GM23338 (cell line): Measurements from ENCODE around the gene FAM114A2. TPM values are rescaled to one million over a fixed set of nuclear protein-coding genes. Genes with fewer than 3 reads are reported as not detected.

Source experiments
- ATAC-seq: fragments of 200-7000 bp; cut with Tn5 transposase; 3 replicates; pipeline ENCODE4 v1.9.1; 2020
- DNase-seq: peaks from one replicate; pipeline ENCODE4 v3.0.0-alpha.2; 2015; ENCODE audit warnings: low spot score
- H2AFZ ChIP-seq: fragments of 200-600 bp; sonication (generic); 2 replicates; pipeline ENCODE4 v1.8.0; 2016; ENCODE audit warnings: antibody characterized with exemption, mild to moderate bottlenecking, moderate library complexity
- H3F3A ChIP-seq: fragments of 200-600 bp; sonication (generic); replicated peaks from 2 replicates; pipeline ENCODE4 v1.8.0; 2017; ENCODE audit warnings: antibody characterized with exemption, mixed run types, low read depth
- H3K27ac ChIP-seq: fragments of 200-600 bp; sonication (generic); 2 replicates; pipeline ENCODE4 v1.6.1; 2016; ENCODE audit warnings: low read depth
- H3K27me3 ChIP-seq: fragments of 200-600 bp; sonication (generic); 2 replicates; pipeline ENCODE4 v1.8.0; 2016; ENCODE audit warnings: mild to moderate bottlenecking, mixed run types, moderate library complexity; ENCODE audit not compliant: insufficient read depth
- H3K36me3 ChIP-seq: fragments of 200-600 bp; sonication (generic); 2 replicates; pipeline ENCODE4 v1.8.0; 2016; ENCODE audit warnings: mild to moderate bottlenecking; ENCODE audit not compliant: insufficient read depth
- H3K4me1 ChIP-seq: fragments of 200-600 bp; sonication (generic); 2 replicates; pipeline ENCODE4 v1.8.0; 2016; ENCODE audit warnings: mild to moderate bottlenecking, moderate library complexity; ENCODE audit not compliant: insufficient read depth
- H3K4me2 ChIP-seq: fragments of 200-600 bp; sonication (generic); 2 replicates; pipeline ENCODE4 v1.7.1; 2017; ENCODE audit warnings: mixed run types
- H3K4me3 ChIP-seq: fragments of 200-600 bp; sonication (generic); 2 replicates; pipeline ENCODE4 v1.6.1; 2016; ENCODE audit warnings: mixed run types
- H3K79me2 ChIP-seq: fragments of 200-600 bp; sonication (generic); replicated peaks from 2 replicates; pipeline ENCODE4 v1.8.0; 2017; ENCODE audit warnings: mild to moderate bottlenecking; ENCODE audit not compliant: insufficient read depth
- H3K9me2 ChIP-seq: fragments of 200-600 bp; sonication (generic); 2 replicates; pipeline ENCODE4 v1.8.0; 2017; ENCODE audit not compliant: insufficient read depth
- H4K20me1 ChIP-seq: fragments of 200-600 bp; sonication (generic); replicated peaks from 2 replicates; pipeline ENCODE4 v1.8.0; 2017; ENCODE audit warnings: mild to moderate bottlenecking; ENCODE audit not compliant: insufficient read depth
- H3K27ac Mint-ChIP-seq: 2 replicates; pipeline ENCODE4 v1.8.0; 2020; ENCODE audit warnings: inconsistent platforms, mild to moderate bottlenecking, moderate library complexity, mixed read lengths
- H3K27me3 Mint-ChIP-seq: 3 replicates; pipeline ENCODE4 v1.8.0; 2022; ENCODE audit warnings: low read depth, mild to moderate bottlenecking, moderate library complexity, mixed read lengths, inconsistent platforms; ENCODE audit not compliant: insufficient read depth, poor library complexity
- H3K36me3 Mint-ChIP-seq: 3 replicates; pipeline ENCODE4 v1.8.0; 2021; ENCODE audit warnings: low read depth, mild to moderate bottlenecking, inconsistent platforms, moderate library complexity, mixed read lengths
- H3K4me1 Mint-ChIP-seq: 3 replicates; pipeline ENCODE4 v1.8.0; 2020; ENCODE audit warnings: mild to moderate bottlenecking, inconsistent platforms, mixed read lengths
- H3K4me3 Mint-ChIP-seq: 3 replicates; pipeline ENCODE4 v1.8.0; 2021; ENCODE audit warnings: moderate library complexity, mild to moderate bottlenecking, inconsistent platforms, mixed read lengths
- H3K9me3 Mint-ChIP-seq: 3 replicates; pipeline ENCODE4 v1.8.0; 2020; ENCODE audit warnings: moderate library complexity, mild to moderate bottlenecking, inconsistent platforms, mixed read lengths
- CTCF ChIP-seq, 2 experiments: fragments of 200-600 bp in 1 of 2; sonication (generic) in 1 of 2; conservative IDR thresholded peaks; 2 replicates each; pipeline versions ENCODE4 v1.5.1 to v1.6.1; 2016 to 2017; ENCODE audit warnings: antibody characterized with exemption in 2 of 2, low read depth in 2 of 2, mild to moderate bottlenecking in 2 of 2, moderate library complexity in 1 of 2
- EZH2phosphoT487 ChIP-seq: fragments of 200-600 bp; sonication (generic); IDR thresholded peaks from one replicate; pipeline ENCODE4 v1.8.1; 2018; ENCODE audit warnings: antibody characterized with exemption; ENCODE audit not compliant: unreplicated experiment
- STAT1 ChIP-seq: IDR thresholded peaks from one replicate; pipeline ENCODE4 v1.6.1; 2016; ENCODE audit warnings: antibody characterized with exemption; ENCODE audit not compliant: unreplicated experiment
- ZNF114 ChIP-seq: fragments of 250-450 bp; sonication (Bioruptor Pico); IDR thresholded peaks from 2 replicates; pipeline ENCODE4 v1.5.0; 2020; ENCODE audit warnings: mild to moderate bottlenecking, moderate library complexity
- ZNF331 ChIP-seq: fragments of 250-450 bp; sonication (Bioruptor Pico); IDR thresholded peaks from 2 replicates; pipeline ENCODE4 v1.5.0; 2020; ENCODE audit warnings: low read depth, mild to moderate bottlenecking, moderate library complexity
- ZNF462 ChIP-seq: fragments of 250-450 bp; sonication (Bioruptor Pico); IDR thresholded peaks from 2 replicates; pipeline ENCODE4 v1.5.0; 2020; ENCODE audit warnings: mild to moderate bottlenecking, moderate library complexity
- polyA plus RNA-seq: library from polyadenylated mRNA; unstranded; fragments of >200 nt; fragmentation: Nextera tagmentation; extraction: Ambion mirVana; gene quantifications from 2 replicates; pipeline ENCODE4 v1.2.1, GENCODE V29; 2016
- total RNA-seq: library from RNA; depleted of rRNA; stranded (reverse); fragments of >200 nt; shearing (Covaris generic); gene quantifications from 2 replicates; pipeline ENCODE4 v1.2.3, GENCODE V29; 2014
- TF ChIP-seq, protein P1 (sequence below): IDR thresholded peaks from one replicate; pipeline ENCODE4 v1.6.1; 2018; ENCODE audit warnings: antibody characterized with exemption; ENCODE audit not compliant: unreplicated experiment
- TF ChIP-seq, protein P2 (sequence below): IDR thresholded peaks from 2 replicates; pipeline ENCODE4 v1.6.1; 2016; ENCODE audit warnings: antibody characterized with exemption

Gene FAM114A2
- total and polyA plus RNA-seq, 2 experiments from 2014 or later, result 4.9 to 5.8 TPM

- TF ChIP-seq, protein P1, sequence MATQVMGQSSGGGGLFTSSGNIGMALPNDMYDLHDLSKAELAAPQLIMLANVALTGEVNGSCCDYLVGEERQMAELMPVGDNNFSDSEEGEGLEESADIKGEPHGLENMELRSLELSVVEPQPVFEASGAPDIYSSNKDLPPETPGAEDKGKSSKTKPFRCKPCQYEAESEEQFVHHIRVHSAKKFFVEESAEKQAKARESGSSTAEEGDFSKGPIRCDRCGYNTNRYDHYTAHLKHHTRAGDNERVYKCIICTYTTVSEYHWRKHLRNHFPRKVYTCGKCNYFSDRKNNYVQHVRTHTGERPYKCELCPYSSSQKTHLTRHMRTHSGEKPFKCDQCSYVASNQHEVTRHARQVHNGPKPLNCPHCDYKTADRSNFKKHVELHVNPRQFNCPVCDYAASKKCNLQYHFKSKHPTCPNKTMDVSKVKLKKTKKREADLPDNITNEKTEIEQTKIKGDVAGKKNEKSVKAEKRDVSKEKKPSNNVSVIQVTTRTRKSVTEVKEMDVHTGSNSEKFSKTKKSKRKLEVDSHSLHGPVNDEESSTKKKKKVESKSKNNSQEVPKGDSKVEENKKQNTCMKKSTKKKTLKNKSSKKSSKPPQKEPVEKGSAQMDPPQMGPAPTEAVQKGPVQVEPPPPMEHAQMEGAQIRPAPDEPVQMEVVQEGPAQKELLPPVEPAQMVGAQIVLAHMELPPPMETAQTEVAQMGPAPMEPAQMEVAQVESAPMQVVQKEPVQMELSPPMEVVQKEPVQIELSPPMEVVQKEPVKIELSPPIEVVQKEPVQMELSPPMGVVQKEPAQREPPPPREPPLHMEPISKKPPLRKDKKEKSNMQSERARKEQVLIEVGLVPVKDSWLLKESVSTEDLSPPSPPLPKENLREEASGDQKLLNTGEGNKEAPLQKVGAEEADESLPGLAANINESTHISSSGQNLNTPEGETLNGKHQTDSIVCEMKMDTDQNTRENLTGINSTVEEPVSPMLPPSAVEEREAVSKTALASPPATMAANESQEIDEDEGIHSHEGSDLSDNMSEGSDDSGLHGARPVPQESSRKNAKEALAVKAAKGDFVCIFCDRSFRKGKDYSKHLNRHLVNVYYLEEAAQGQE, result no peak
- TF ChIP-seq EZH2phosphoT487 (no peak), ZNF331 (CRISPR knock-in tag) (no peak), CTCF (conservative IDR thresholded peaks at IDR 0.05; ENCODE audit: low read depth in 2 of 2) (no peak)
- TF ChIP-seq, protein P2, sequence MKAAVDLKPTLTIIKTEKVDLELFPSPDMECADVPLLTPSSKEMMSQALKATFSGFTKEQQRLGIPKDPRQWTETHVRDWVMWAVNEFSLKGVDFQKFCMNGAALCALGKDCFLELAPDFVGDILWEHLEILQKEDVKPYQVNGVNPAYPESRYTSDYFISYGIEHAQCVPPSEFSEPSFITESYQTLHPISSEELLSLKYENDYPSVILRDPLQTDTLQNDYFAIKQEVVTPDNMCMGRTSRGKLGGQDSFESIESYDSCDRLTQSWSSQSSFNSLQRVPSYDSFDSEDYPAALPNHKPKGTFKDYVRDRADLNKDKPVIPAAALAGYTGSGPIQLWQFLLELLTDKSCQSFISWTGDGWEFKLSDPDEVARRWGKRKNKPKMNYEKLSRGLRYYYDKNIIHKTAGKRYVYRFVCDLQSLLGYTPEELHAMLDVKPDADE, result no peak
Measured at GRCh38 chr5:153991168-153991567, 47.5 kb downstream of the FAM114A2 start (continued).

DNA sequence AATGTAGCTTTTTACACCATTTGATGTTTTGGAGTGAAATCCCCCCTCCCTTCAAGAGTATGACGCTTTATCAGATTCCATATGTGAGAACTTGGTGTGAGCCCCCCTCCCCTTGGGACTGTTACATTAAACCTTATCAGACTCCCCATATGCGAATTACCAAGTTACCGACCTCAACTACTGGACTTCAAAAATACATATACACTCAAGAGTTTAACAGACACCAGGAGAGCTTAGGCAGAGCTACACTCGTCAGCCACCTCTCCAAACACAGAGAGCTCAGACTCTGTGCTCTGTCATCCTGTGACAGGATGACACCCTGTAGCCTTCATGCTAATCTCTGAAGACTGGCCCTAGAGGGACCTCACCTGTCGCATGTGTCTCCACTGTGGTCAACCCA lies 50.2 kb downstream of the FAM114A2 start:
- Mint-ChIP-seq H3K4me3 (no peak overlapping the region), H3K27me3 (peaks cover 1% of the 10 kb centered on the region), H3K4me1 (no peaks in the 10 kb centered on the region), H3K36me3 (no peaks in the 10 kb centered on the region), H3K9me3 (no peaks in the 10 kb centered on the region), H3K27ac (no peak overlapping the region)
- H3K4me3 ChIP-seq, result no peak overlapping the region
- no peak overlapping the region for H3K4me2 ChIP-seq
- H2AFZ ChIP-seq, result no peak overlapping the region
- H3K4me1 ChIP-seq, result no peaks in the 10 kb centered on the region
- no peak for ATAC-seq
- TF ChIP-seq ZNF114 (CRISPR knock-in tag) (no peak), ZNF331 (CRISPR knock-in tag) (no peak), STAT1 (no peak), ZNF462 (CRISPR knock-in tag) (no peak)
- TF ChIP-seq, protein P1, result no peak
- no peaks in the 10 kb centered on the region for H3K27me3 ChIP-seq
- no peaks in the 10 kb centered on the region for H3K79me2 ChIP-seq
- H3F3A ChIP-seq, result no peaks in the 10 kb centered on the region
- DNase-seq, result no peak
- H3K36me3 ChIP-seq, result no peaks in the 10 kb centered on the region
- no peaks in the 10 kb centered on the region for H4K20me1 ChIP-seq
- no peaks in the 10 kb centered on the region for H3K9me2 ChIP-seq
- no peak overlapping the region for H3K27ac ChIP-seq
